Panc1 (cell line): ENCODE data around the gene SYPL2. TPM values are rescaled to one million over a fixed set of nuclear protein-coding genes. Genes with fewer than 3 reads are reported as not detected.

Experiments used
- ATAC-seq: fragments of 200-7000 bp; cut with Tn5 transposase; 2 replicates; pipeline ENCODE4 v1.9.1; 2020; ENCODE audit warnings: mild to moderate bottlenecking, moderate library complexity
- BruUV-seq: library from RNA; stranded (reverse); fragments of 400-500 nt; replicated peaks from 2 replicates; lab custom pipeline; 2021; lab: Mats Ljungman, UMichigan
- CTCF ChIA-PET: fragments of 300-600 bp; sonication (Branson Sonifier 250); formaldehyde crosslinking; loops from one replicate; lab custom pipeline; 2022; ENCODE audit warnings: antibody characterized with exemption; lab: Charles Lee
- POLR2A ChIA-PET: fragments of 300-600 bp; sonication (Branson Sonifier 250); formaldehyde crosslinking; loops from one replicate; lab custom pipeline; 2022; ENCODE audit warnings: antibody characterized with exemption; lab: Charles Lee
- DNase-seq: peaks from one replicate; pipeline ENCODE4 v3.0.0-alpha.2; 2010; ENCODE audit warnings: low read depth, low spot score
- H3K27ac ChIP-seq: 2 replicates; pipeline ENCODE4 v1.5.1; 2011; ENCODE audit warnings: mild to moderate bottlenecking, low read length, inconsistent platforms
- H3K27me3 ChIP-seq: fragments of 200-500 bp; sonication (Bioruptor generic); 2 replicates; pipeline ENCODE4 v1.6.0; 2014; ENCODE audit warnings: low read length, inconsistent platforms; ENCODE audit not compliant: control insufficient read depth, insufficient read depth
- H3K36me3 ChIP-seq: fragments of 200-500 bp; sonication (Bioruptor generic); 2 replicates; pipeline ENCODE4 v1.5.1; 2014; ENCODE audit warnings: inconsistent platforms, mild to moderate bottlenecking, low read length, moderate library complexity; ENCODE audit not compliant: control insufficient read depth, insufficient read depth
- H3K4me1 ChIP-seq: 2 replicates; pipeline ENCODE4 v1.5.1; 2011; ENCODE audit warnings: inconsistent platforms, mild to moderate bottlenecking, low read length, moderate library complexity; ENCODE audit not compliant: control insufficient read depth, insufficient read depth
- H3K4me3 ChIP-seq, 2 experiments: 2 replicates each; pipeline ENCODE4 v1.5.1; 2011 to 2012; ENCODE audit warnings: low read depth in 2 of 2, low read length in 2 of 2, mild to moderate bottlenecking in 2 of 2, inconsistent platforms in 1 of 2, moderate library complexity in 1 of 2
- H3K9me3 ChIP-seq: fragments of 200-500 bp; sonication (Bioruptor generic); 2 replicates; pipeline ENCODE4 v1.5.1; 2014; ENCODE audit warnings: low read depth, mild to moderate bottlenecking, inconsistent platforms, low read length, moderate library complexity; ENCODE audit not compliant: control insufficient read depth, insufficient read depth
- CTCF ChIP-seq: fragments of 450-650 bp; IDR thresholded peaks from 2 replicates; pipeline ENCODE4 v1.5.1; 2017; ENCODE audit warnings: mild to moderate bottlenecking
- POLR2AphosphoS5 ChIP-seq: IDR thresholded peaks from 2 replicates; pipeline ENCODE4 v1.6.1; 2012; ENCODE audit warnings: mild to moderate bottlenecking, low read depth, low read length, moderate library complexity
- REST ChIP-seq, 2 experiments: IDR thresholded peaks; 2 replicates each; pipeline ENCODE4 v1.6.1; 2011 to 2012; ENCODE audit warnings: low read depth in 2 of 2, control low read depth in 1 of 2, low read length in 1 of 2, mild to moderate bottlenecking in 1 of 2, moderate library complexity in 1 of 2; ENCODE audit not compliant: insufficient read depth in 1 of 2
- SIN3A ChIP-seq: IDR thresholded peaks from 2 replicates; pipeline ENCODE4 v1.6.1; 2012; ENCODE audit warnings: low read depth, mild to moderate bottlenecking, low read length, moderate library complexity, borderline replicate concordance; ENCODE audit not compliant: insufficient read depth
- TCF7L2 ChIP-seq: IDR thresholded peaks from 2 replicates; pipeline ENCODE4 v1.6.1; 2011; ENCODE audit warnings: mild to moderate bottlenecking, low read depth, low read length, inconsistent platforms
- in situ Hi-C: cut with HindIII; loops from 2 replicates; pipeline ENCODE4 v1.10.0; 2016; ENCODE audit warnings: low sequenced_read_pairs, low pct_unique_long_range_greater_than_20kb
- intact Hi-C: fragments of 100-400 bp; cut with micrococcal nuclease; formaldehyde crosslinking; loops from one replicate; pipeline ENCODE4 v1.10.0; 2022; ENCODE audit not compliant: unreplicated experiment
- total RNA-seq: library from RNA; stranded (reverse); gene quantifications from one replicate; pipeline ENCODE4 v1.2.1, GENCODE V29; 2021; ENCODE audit not compliant: unreplicated experiment

The SYPL2 gene
- total RNA-seq, 1 experiment from 2014 or later, result 0.74 TPM

- ATAC-seq, result no peak
- CTCF ChIA-PET, result interaction anchor here (1.2 to 5.2 kb wide), 2 partner anchors 11 to 34 kb away, joined by 5 to 23 read pairs; partner anchors contain the start of gene AMIGO1
- Histone ChIP-seq H3K27ac (no peak overlapping the region), H3K27me3 (no peaks in the 10 kb centered on the region), H3K36me3 (no peaks in the 10 kb centered on the region; the same call in 1 of the 2 replicates), H3K4me3 (no peak overlapping the region), H3K9me3 (no peaks in the 10 kb centered on the region), H3K4me1 (peaks cover 3% of the 10 kb centered on the region; the same call in 1 of the 2 replicates)
- no peak for DNase-seq
- intact Hi-C loops, result no loop called here
- TF ChIP-seq REST (IDR thresholded peaks at IDR 0.05; ENCODE audit: insufficient read depth in 1 of 2, low read depth in 2 of 2, low read length in 1 of 2), result no peak
- peak; percentile 75 for TF ChIP-seq CTCF
- BruUV-seq, result no TSS peak
- POLR2A ChIA-PET, result interaction anchor here (0.7 kb wide), 1 partner anchor 139 kb away, joined by 3 read pairs; no protein-coding TSS in a partner anchor
- in situ Hi-C loops, result no loop called here
These were observed 31.9 kb downstream of the SYPL2 start for GRCh38 chr1:109498161-109498801.

GRCh38 chr1:109499081-109499480, 32.7 kb downstream of the SYPL2 start:
- in situ Hi-C loops (no loop called here), intact Hi-C loops (no loop called here)
- Histone ChIP-seq H3K27ac (no peak overlapping the region), H3K4me1 (no peaks in the 10 kb centered on the region), H3K9me3 (no peaks in the 10 kb centered on the region), H3K27me3 (no peaks in the 10 kb centered on the region), H3K4me3 (no peak overlapping the region), H3K36me3 (no peaks in the 10 kb centered on the region; the same call in 1 of the 2 replicates)
- TF ChIP-seq SIN3A (no peak), TCF7L2 (no peak), REST (IDR thresholded peaks at IDR 0.05; ENCODE audit: insufficient read depth in 1 of 2, low read depth in 2 of 2, low read length in 1 of 2) (no peak), POLR2AphosphoS5 (no peak), CTCF (no peak)
- ATAC-seq (no peak), DNase-seq (no peak)
- ChIA-PET CTCF (interaction anchor here (0.6 to 5.2 kb wide), 3 partner anchors 10 to 33 kb away, joined by 3 to 23 read pairs (median 5); partner anchors contain the start of gene AMIGO1), POLR2A (no interaction called here)
- no TSS peak for BruUV-seq
